PC-3 (cell line): ENCODE data around the gene MBLAC1.

ENCODE experiments used
- EZH2 ChIP-seq: fragments of 300-600 bp; sonication (generic); IDR thresholded peaks from one replicate; pipeline ENCODE4 v1.6.1; 2017; ENCODE audit warnings: antibody characterized with exemption, mild to moderate bottlenecking, low read length; ENCODE audit not compliant: unreplicated experiment
- EZH2phosphoT487 ChIP-seq: fragments of 300-600 bp; sonication (generic); IDR thresholded peaks from 2 replicates; pipeline ENCODE4 v1.6.1; 2018; ENCODE audit warnings: mild to moderate bottlenecking, antibody characterized with exemption, low read length, borderline replicate concordance
- TF ChIP-seq, protein P1 (sequence below): fragments of 300-600 bp; sonication (generic); conservative IDR thresholded peaks from 2 replicates; pipeline ENCODE4 v1.5.1; 2017; ENCODE audit warnings: antibody characterized with exemption, low read depth, mild to moderate bottlenecking, low read length

DNA sequence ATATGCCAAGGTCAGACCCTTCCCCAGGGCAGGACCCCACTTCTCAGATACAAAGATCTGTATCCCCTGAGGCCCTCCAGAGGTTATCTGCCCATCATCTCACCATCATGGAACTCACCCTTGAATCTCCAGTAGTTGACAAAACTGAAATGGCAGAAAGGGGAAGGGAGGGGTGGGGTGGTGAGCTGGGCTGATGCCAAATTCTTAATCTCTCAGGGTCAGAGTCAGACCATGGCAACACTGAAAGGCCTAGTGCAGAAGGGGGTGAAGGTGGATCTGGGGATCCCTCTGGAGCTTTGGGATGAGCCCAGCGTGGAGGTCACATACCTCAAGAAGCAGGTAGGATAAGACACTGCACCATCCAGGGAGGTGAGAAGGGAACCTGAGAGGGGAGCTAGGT, 4.2 kb upstream of the MBLAC1 start:
- TF ChIP-seq, protein P1, sequence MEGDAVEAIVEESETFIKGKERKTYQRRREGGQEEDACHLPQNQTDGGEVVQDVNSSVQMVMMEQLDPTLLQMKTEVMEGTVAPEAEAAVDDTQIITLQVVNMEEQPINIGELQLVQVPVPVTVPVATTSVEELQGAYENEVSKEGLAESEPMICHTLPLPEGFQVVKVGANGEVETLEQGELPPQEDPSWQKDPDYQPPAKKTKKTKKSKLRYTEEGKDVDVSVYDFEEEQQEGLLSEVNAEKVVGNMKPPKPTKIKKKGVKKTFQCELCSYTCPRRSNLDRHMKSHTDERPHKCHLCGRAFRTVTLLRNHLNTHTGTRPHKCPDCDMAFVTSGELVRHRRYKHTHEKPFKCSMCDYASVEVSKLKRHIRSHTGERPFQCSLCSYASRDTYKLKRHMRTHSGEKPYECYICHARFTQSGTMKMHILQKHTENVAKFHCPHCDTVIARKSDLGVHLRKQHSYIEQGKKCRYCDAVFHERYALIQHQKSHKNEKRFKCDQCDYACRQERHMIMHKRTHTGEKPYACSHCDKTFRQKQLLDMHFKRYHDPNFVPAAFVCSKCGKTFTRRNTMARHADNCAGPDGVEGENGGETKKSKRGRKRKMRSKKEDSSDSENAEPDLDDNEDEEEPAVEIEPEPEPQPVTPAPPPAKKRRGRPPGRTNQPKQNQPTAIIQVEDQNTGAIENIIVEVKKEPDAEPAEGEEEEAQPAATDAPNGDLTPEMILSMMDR = no peak
- TF ChIP-seq EZH2 = no peak
- TF ChIP-seq EZH2phosphoT487 = no peak
